HG03045 (cell line): Measurements from ENCODE around the gene SPSB3.

Experiments
- ATAC-seq: cut with Tn5 transposase; IDR thresholded peaks from one replicate; pipeline ENCODE4 v1.9.1; 2021; ENCODE audit warnings: mild to moderate bottlenecking, moderate library complexity; ENCODE audit not compliant: unreplicated experiment

Gene SPSB3

GRCh38 chr16:1782408-1783264 is at the start of gene SPSB3, which contains the start of gene NUBP2:
Gene SPSB3 (minus strand): TSS chr16:1782571. CDS start chr16:1781483, 1,088 bp downstream.
Gene NUBP2 (plus strand): TSS chr16:1782960. CDS start chr16:1783021, 61 bp downstream.
- ATAC-seq, result peak; percentile 80

GRCh38 chr16:1831186-1832075 is 49.1 kb upstream of the SPSB3 start:
- no peak for ATAC-seq

GRCh38 chr16:1830213-1830612 is 47.8 kb upstream of the SPSB3 start:
- ATAC-seq, result no peak

- ATAC-seq, result no peak
Observed at GRCh38 chr16:1828645-1829410, 46.5 kb upstream of the SPSB3 start.

- ATAC-seq, result peak; percentile 83
Observed at GRCh38 chr16:1826691-1827573, 44.6 kb upstream of the SPSB3 start, which contains the start of the genes FAHD1 and HAGH. Gene FAHD1 (plus strand): TSS chr16:1827206. CDS start chr16:1827239, 33 bp downstream. Gene HAGH (minus strand): TSS chr16:1826825. CDS start chr16:1826787, 38 bp downstream.

GRCh38 chr16:1825864-1826690 is 43.7 kb upstream of the SPSB3 start:
- ATAC-seq, result peak; percentile 49

GRCh38 chr16:1825381-1825863 is 43.1 kb upstream of the SPSB3 start:
- no peak for ATAC-seq

GRCh38 chr16:1823821-1824220 is 41.5 kb upstream of the SPSB3 start:
- no peak for ATAC-seq

GRCh38 chr16:1822801-1823200 is 40.4 kb upstream of the SPSB3 start:
- ATAC-seq, result no peak

GRCh38 chr16:1821861-1822611 is 39.7 kb upstream of the SPSB3 start:
- no peak for ATAC-seq

GRCh38 chr16:1820946-1821290 is 38.5 kb upstream of the SPSB3 start:
- no peak for ATAC-seq

GRCh38 chr16:1820096-1820945 is 38.0 kb upstream of the SPSB3 start:
- no peak for ATAC-seq

GRCh38 chr16:1819611-1820010 is 37.2 kb upstream of the SPSB3 start:
- ATAC-seq, result no peak

GRCh38 chr16:1818873-1819525 is 36.6 kb upstream of the SPSB3 start:
- ATAC-seq, result no peak

- ATAC-seq, result no peak
Observed at GRCh38 chr16:1818204-1818872, 36.0 kb upstream of the SPSB3 start.

GRCh38 chr16:1817716-1818115 is 35.3 kb upstream of the SPSB3 start:
- no peak for ATAC-seq
